Fibroblast of skin of right biceps (primary cell): ENCODE measurements around the gene DDX6.
A peak's percentile ranks its signal among the peaks of the same experiment; 100 is the strongest.
"Not testable (repeated sequence)": the region's sequence is repeated elsewhere in the genome, so short reads cannot be mapped to it uniquely, and the experiment has no call there.

Source experiments
- DNase-seq: peaks from one replicate; pipeline ENCODE4 v3.0.0-alpha.2; 2013

Gene DDX6

GRCh38 chr11:118790357-118791110, 430 bp downstream of the DDX6 start:
- peak; percentile 67 for DNase-seq

GRCh38 chr11:118789501-118790356, 1.2 kb downstream of the DDX6 start:
- DNase-seq = peak; percentile 7

DNA sequence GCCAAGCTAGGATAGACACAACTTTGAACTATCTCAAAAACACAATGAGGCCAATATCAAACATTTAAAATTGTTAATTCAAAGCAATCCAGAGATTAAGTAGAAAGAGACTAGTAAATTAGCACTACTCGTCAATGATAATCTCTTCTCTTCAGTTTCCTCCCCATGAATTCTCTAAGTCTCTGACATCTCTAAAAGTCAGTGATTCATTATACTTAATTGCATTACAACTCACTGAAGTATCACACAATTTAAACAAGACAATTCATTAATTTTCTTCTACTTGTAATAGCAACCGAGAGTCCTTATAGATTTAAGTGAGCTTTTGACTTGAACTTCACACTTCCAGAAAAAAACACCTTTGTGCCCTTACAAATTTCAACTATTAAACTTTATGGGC, 4.3 kb downstream of the DDX6 start:
- DNase-seq = no peak

GRCh38 chr11:118785362-118785761, 5.6 kb downstream of the DDX6 start:
- peak; percentile 53 for DNase-seq

- DNase-seq = no peak
These were observed 7.1 kb downstream of the DDX6 start for GRCh38 chr11:118783724-118784495.

GRCh38 chr11:118783324-118783723, 7.6 kb downstream of the DDX6 start:
- not testable (repeated sequence) for DNase-seq

- no peak for DNase-seq
These were observed 12.1 kb downstream of the DDX6 start for GRCh38 chr11:118778898-118779297.

DNA sequence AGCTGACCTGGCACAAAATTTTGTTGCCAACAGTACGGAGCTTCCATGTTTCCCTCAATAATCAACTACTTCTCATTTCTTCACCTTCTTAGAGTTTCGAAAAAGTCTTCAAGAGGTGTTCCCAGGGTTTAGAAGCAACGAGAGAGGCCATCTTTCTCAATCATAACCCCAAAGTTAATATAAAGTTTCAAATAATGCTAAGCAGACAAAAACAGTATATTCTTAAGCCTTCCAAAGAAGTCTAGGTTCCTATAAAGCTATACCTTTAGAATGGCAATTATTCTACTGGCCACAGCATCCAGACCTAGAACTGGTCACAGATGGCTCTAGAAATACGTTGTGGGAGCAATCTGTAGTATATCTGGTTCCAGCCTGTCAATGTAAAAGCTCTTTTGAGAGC, 16.9 kb downstream of the DDX6 start:
- DNase-seq = no peak

- no peak for DNase-seq
These were observed 19.2 kb downstream of the DDX6 start for GRCh38 chr11:118771547-118772288.

DNA sequence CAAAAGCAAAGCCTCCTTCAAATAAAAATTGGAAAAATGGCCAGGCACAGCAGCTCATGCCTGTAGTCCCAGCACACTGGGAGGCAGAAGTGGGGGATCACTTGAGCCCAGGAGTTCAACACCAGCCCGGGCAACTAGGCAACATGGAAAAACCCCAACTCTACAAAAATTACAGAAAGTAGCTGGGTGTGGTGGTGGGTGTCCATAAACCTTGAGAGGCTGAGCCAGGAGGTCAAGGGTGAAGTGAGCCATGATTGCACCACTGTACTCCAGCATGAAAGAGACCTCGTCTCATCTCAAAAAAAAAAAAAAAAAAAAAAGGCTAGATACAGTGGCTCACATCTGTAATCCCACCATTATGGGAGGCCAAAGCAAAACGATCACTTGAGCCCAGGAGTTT, 22.3 kb downstream of the DDX6 start:
- DNase-seq = no peak

DNA sequence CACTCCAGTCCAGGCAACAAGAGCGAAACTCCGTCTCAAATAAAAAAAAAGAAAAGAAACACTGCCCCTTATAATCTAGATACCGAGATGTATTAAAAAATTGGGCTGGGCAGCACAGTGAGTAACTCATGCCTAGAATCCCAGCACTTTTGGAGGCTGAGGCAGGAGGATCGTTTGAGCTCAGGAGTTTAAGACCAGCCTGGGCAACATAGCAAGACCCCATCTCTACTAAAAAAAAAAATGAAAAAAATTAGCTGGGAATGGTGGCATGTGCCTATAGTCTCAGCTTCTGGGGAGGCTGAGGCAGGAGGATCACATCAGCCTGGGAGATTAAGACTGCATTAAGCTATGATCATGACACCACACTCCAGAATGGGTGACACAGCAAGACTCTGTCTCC, 24.9 kb downstream of the DDX6 start:
- DNase-seq = no peak

DNA sequence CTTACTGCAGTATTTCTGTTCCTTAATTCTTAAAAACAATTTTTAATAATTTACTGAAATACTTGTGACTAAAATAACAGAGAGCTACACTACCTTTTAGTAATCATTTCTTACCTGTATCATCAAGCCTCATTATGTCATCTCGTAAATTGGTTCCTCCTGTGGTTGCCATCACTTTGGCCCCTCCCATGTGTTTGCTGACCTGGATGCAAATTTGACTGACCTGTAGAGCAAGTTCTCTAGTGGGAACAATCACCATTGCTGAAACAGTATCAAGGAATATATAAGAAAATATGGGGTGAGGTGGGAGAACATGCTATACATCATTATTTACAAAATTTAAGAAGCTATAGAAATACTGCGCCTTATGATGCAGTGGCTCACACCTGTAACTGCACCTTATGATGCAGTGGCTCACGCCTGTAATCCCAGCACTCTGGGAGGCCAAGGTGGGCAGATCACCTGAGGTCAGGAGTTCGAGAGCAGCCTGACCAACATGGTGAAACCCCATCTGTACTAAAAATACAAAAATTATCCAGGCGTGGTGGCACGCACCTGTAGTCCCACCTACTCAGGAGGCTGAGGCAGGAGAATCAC, 25.8 kb downstream of the DDX6 start:
- not testable (repeated sequence) for DNase-seq

- DNase-seq = no peak
These were observed 27.9 kb downstream of the DDX6 start for GRCh38 chr11:118763041-118763440.

DNA sequence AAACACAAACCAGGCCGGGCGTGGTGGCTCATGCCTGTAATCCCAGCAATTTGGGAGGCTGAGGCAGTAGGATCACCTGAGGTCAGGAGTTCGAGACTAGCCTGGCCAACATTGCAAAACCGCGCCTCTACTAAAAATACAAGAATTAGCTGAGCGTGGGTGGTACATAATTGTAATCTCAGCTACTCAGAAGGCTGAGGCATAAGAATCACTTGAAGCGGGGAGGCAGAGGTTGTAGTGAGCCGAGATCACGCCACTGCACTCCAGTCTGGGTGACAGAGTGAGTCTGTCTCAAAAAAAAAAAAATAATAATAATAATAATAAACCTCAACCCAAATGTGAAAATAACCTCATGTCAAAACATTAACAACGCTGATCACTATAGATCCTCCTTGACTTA, 29.0 kb downstream of the DDX6 start:
- DNase-seq = not testable (repeated sequence)

- DNase-seq = no peak
These were observed 33.0 kb downstream of the DDX6 start for GRCh38 chr11:118757876-118758399.

DNA sequence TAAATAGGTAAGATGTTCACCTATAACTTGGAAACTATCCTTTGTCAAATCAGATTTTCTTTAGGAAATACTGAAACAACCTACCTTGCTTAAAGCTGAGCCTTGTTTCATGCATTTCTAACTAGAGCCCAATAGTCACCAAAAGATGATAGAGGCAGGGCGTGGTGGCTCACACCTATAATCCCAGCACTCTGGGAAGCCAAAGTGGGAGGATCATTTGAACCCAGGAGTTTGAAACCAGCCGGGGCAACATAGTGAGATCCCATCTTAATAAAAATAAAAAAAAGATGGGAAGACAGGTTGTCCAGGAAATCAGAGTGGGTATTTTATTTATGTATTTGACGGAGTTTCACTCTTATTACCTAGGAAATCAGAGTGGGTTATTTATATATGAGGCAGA, 38.3 kb downstream of the DDX6 start:
- no peak for DNase-seq

DNA sequence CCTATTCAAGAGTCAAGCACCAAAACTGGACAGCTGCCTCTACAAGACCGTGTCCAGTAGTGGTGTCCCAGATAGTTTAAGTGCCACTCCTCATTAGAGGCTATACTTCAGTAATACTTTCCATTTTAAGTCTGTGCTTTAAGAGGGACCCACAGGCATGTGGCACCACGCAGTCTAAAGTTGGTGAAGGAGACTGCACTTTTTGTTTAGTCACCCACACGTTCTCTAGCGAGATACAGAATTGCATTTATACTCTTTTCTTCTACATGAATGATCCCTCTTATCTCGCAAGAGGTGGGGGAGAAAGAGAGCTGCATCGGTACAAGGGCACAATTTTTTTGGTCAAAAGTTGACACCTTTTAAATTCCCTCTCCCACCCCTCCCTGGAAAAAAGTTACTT, 41.5 kb downstream of the DDX6 start:
- DNase-seq = no peak

- no peak for DNase-seq
These were observed 42.9 kb downstream of the DDX6 start for GRCh38 chr11:118748056-118748455.

DNA sequence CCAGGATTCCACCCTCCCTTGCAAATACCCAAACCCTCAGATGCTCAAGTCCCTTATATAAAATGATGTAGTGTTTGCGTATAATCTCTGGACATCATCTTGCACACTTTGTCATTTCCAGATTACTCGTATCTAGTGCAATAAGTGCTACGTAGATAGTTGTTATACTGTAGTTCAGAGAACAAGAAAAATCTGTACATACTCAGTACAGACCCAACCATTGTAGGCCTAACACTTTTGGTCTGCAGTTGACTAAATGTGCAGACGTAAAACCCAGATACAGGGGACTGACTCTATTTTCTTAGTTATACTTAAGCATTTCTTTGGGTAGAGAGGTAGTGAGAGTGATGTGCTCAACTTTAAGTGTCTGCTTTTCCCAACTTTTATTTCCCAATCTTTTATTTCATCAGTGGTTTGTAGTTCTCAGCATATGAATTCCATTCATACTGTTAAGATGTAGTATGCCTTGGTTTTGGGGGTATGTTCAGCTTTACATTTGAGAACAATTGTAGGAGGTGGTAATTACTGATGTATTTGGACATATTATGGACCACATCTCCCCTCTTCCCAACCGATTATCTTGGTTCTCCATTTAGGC, 43.9 kb downstream of the DDX6 start:
- no peak for DNase-seq

GRCh38 chr11:118744046-118744445, 46.9 kb downstream of the DDX6 start:
- peak; percentile 44 for DNase-seq

- DNase-seq = no peak
These were observed 48.7 kb downstream of the DDX6 start for GRCh38 chr11:118742304-118742703.

GRCh38 chr11:118740892-118741291, 50.1 kb downstream of the DDX6 start:
- peak; percentile 38 for DNase-seq
